ENCODE data around the gene SKIC8. TPM values are rescaled to one million over a fixed set of nuclear protein-coding genes. Genes with fewer than 3 reads are reported as not detected.

The SKIC8 gene
- total RNA-seq, 1 experiment from 2014 or later: 90.7 TPM

GRCh38 chr15:78304216-78305066 is 5.0 kb upstream of the SKIC8 start:
- in situ Hi-C loops (cut with HindIII; ENCODE audit: low pct_unique_long_range_greater_than_20kb, low sequenced_read_pairs): no loop called here
- DNase-seq (ENCODE audit: low read depth): no peak

DNA sequence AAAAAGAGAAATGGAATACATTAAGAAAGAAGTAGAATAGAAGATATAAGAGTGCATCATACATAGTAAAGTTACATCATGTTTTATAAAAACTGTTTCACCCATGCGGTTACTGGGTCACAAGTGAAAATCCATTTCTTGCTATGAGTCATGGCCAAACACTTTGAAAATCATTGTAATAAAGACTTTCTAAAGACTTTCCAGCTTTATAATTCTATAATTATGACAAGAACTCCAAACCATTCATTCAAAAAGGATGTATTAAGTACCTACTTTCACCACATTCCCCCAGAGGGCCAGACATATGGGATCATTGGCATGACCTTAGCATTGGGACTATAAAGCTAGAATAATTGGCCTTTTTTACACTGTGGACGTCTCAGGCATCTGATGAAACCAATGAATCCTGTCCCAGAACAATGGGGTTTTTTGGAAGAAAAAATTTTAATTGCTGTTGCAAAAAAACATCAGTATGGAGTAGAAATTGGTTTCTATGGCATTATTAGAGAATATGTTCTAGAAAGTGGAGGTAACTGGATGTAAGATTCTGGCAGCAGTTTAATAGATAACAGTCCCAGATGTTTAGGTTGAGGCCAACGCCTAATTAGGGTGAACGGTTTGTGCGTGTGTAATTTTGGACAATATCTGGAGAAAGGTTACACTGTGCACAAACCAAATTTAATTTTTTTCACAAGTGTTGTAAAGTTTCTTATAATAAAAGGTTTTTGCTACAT is 3.3 kb upstream of the SKIC8 start:
- in situ Hi-C loops (cut with HindIII; ENCODE audit: low pct_unique_long_range_greater_than_20kb, low sequenced_read_pairs): no loop called here
- no peak for DNase-seq (ENCODE audit: low read depth)

GRCh38 chr15:78301828-78302227 is 2.4 kb upstream of the SKIC8 start:
- in situ Hi-C loops (cut with HindIII; ENCODE audit: low pct_unique_long_range_greater_than_20kb, low sequenced_read_pairs): no loop called here
- DNase-seq (ENCODE audit: low read depth): no peak

- in situ Hi-C loops (cut with HindIII; ENCODE audit: low pct_unique_long_range_greater_than_20kb, low sequenced_read_pairs): no loop called here
- DNase-seq (ENCODE audit: low read depth): no peak
Measured at GRCh38 chr15:78301326-78301725, 1.9 kb upstream of the SKIC8 start.

GRCh38 chr15:78292219-78292618 is 7.2 kb downstream of the SKIC8 start:
- in situ Hi-C loops (cut with HindIII; ENCODE audit: low pct_unique_long_range_greater_than_20kb, low sequenced_read_pairs): no loop called here
- DNase-seq (ENCODE audit: low read depth): no peak

GRCh38 chr15:78291698-78292097 is 7.7 kb downstream of the SKIC8 start:
- in situ Hi-C loops (cut with HindIII; ENCODE audit: low pct_unique_long_range_greater_than_20kb, low sequenced_read_pairs): no loop called here
- no peak for DNase-seq (ENCODE audit: low read depth)

DNA sequence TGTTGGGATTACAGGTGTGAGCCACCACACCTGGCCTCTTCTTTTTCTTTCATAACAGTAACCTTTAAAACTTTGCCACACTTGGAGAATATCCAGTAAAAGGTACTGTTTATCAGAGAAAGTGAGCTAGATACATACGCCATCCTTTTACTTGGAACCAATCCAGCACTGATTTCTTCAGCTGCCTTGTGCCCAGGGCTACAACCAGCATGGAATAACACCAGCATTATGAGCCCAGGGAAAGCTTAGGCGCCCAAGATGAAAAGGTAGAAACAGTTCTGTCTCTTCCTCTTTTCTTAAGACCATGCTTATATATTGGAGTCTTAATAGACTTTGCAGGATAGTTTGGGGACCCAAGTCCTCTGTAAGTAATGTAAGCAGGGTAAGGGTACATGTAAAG is 8.4 kb downstream of the SKIC8 start:
- in situ Hi-C loops (cut with HindIII; ENCODE audit: low pct_unique_long_range_greater_than_20kb, low sequenced_read_pairs): no loop called here
- no peak for DNase-seq (ENCODE audit: low read depth)

- in situ Hi-C loops (cut with HindIII; ENCODE audit: low pct_unique_long_range_greater_than_20kb, low sequenced_read_pairs): no loop called here
- DNase-seq (ENCODE audit: low read depth): no peak
Measured at GRCh38 chr15:78290222-78290621, 9.2 kb downstream of the SKIC8 start.

DNA sequence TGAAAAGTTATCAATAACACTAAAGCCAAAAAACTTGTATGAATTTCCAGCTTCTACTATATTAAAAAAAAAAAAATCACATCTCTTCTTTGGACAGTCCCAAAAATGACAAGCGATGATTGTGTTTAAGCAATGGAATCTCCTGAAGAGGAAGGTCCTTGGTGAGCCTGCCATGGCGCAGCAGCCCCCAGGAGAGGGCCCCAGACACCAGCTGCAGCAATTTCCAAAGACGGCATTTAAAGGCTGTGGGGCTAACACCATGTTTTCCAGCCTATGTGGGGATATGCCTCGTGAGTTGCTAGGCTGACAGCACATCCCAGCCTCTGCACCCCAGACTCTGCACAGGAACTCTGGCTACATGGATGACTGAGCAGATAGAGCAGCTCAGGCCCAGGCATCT is 14.7 kb downstream of the SKIC8 start:
- DNase-seq (ENCODE audit: low read depth): no peak
- in situ Hi-C loops (cut with HindIII; ENCODE audit: low pct_unique_long_range_greater_than_20kb, low sequenced_read_pairs): no loop called here

GRCh38 chr15:78282324-78282723 is 17.1 kb downstream of the SKIC8 start:
- DNase-seq (ENCODE audit: low read depth): no peak
- in situ Hi-C loops (cut with HindIII; ENCODE audit: low pct_unique_long_range_greater_than_20kb, low sequenced_read_pairs): no loop called here

GRCh38 chr15:78280319-78281072 is 18.9 kb downstream of the SKIC8 start:
- no peak for DNase-seq (ENCODE audit: low read depth)
- in situ Hi-C loops (cut with HindIII; ENCODE audit: low pct_unique_long_range_greater_than_20kb, low sequenced_read_pairs): no loop called here

DNA sequence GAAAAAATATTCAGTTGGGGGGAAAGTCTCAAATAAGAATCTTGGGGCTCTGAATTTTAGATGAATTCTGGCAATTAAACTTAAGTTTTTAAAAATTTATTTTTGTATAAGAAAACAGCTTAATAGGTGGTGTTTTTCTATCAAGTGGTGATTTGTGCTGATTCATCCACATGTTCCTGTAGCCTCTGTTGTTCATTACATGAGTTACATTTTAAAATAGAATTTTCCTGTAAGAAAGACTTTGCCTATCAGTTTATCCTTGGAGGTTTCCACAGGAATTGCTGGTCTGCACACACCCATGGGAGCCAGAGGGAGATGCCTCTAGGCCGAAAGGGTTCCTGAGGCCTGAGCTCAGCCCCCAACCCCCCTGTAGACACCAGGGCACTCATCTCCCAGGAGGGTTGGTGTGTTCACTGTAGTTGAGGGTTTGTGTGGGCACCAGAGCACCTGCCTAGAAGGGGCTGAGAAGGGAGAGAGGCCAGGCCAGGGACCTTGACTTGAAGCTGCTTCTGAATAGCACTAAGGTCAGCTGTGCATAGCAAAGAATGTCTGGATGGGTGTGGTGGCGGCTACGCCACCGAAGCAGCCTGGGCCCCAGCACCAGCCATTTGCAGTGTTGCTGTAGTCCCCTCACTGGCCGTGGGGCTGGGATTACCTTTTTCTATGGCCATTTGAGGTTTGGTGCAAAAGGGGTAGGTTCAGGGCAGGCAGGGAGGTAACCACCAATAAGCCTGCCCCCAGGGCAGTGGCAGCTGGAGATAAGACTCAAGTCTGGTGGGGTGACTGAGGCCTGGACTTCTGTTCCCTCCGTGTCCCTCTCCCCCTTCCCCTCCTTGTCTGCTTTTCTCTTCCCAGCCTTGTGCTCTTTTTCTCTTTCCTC is 23.1 kb downstream of the SKIC8 start:
- no peak for DNase-seq (ENCODE audit: low read depth)
- in situ Hi-C loops (cut with HindIII; ENCODE audit: low pct_unique_long_range_greater_than_20kb, low sequenced_read_pairs): no loop called here

DNA sequence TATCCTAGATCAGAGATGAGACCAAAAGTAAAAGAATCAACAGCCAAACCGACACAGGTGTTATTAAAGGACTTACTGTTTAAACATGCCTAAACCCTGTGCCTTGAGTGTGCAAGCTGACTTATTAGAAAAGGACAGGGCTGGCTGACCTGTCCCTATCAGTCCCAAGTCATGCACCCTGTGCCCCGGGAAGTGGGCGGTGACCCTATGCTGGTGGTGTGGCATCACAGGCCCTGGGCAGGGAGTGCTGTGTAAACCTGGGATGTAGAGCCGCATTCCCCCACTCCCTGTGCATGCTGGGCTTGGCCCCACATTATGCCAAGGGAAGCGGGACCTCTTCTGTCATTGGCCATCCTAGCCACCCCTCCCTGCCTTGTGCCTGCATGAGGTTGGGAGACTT is 24.4 kb downstream of the SKIC8 start:
- DNase-seq (ENCODE audit: low read depth): no peak
- in situ Hi-C loops (cut with HindIII; ENCODE audit: low pct_unique_long_range_greater_than_20kb, low sequenced_read_pairs): no loop called here

- in situ Hi-C loops (cut with HindIII; ENCODE audit: low pct_unique_long_range_greater_than_20kb, low sequenced_read_pairs): no loop called here
- no peak for DNase-seq (ENCODE audit: low read depth)
Measured at GRCh38 chr15:78272776-78273175, 26.6 kb downstream of the SKIC8 start.

- in situ Hi-C loops (cut with HindIII; ENCODE audit: low pct_unique_long_range_greater_than_20kb, low sequenced_read_pairs): no loop called here
- DNase-seq (ENCODE audit: low read depth): no peak
Measured at GRCh38 chr15:78272316-78272715, 27.1 kb downstream of the SKIC8 start.

DNA sequence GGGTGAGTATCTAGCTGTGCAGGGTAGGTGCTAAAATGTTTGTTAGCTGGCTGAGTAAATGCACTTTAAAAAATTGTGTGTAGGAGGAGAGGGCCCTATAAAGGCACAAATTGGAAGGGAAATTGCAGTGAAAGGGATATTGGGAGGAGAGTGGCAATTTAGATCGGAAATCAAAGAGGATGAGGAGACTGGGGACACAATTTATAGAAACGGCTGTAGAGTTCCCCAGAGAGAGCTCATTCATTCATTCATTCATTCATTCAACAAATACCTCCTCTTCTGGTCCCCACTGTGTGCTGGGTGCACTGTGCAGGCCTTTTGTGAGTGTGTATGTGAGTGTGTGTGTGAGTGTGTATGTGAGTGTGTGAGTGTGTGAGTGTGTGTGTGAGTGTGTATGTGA is 32.6 kb downstream of the SKIC8 start:
- in situ Hi-C loops (cut with HindIII; ENCODE audit: low pct_unique_long_range_greater_than_20kb, low sequenced_read_pairs): no loop called here
- no peak for DNase-seq (ENCODE audit: low read depth)

- in situ Hi-C loops (cut with HindIII; ENCODE audit: low pct_unique_long_range_greater_than_20kb, low sequenced_read_pairs): no loop called here
- DNase-seq (ENCODE audit: low read depth): no peak
Measured at GRCh38 chr15:78266229-78266628, 33.2 kb downstream of the SKIC8 start.

GRCh38 chr15:78265752-78266224 is 33.6 kb downstream of the SKIC8 start:
- in situ Hi-C loops (cut with HindIII; ENCODE audit: low pct_unique_long_range_greater_than_20kb, low sequenced_read_pairs): no loop called here
- no peak for DNase-seq (ENCODE audit: low read depth)
